GM21529 (cell line): ENCODE measurements around the gene ALK.
A peak's percentile ranks its signal among the peaks of the same experiment; 100 is the strongest.
"Not testable (repeated sequence)": the region's sequence is repeated elsewhere in the genome, so short reads cannot be mapped to it uniquely, and the experiment has no call there.

Source experiments
- ATAC-seq: cut with Tn5 transposase; IDR thresholded peaks from one replicate; pipeline ENCODE4 v1.9.1; 2021; ENCODE audit not compliant: unreplicated experiment

The ALK gene

DNA sequence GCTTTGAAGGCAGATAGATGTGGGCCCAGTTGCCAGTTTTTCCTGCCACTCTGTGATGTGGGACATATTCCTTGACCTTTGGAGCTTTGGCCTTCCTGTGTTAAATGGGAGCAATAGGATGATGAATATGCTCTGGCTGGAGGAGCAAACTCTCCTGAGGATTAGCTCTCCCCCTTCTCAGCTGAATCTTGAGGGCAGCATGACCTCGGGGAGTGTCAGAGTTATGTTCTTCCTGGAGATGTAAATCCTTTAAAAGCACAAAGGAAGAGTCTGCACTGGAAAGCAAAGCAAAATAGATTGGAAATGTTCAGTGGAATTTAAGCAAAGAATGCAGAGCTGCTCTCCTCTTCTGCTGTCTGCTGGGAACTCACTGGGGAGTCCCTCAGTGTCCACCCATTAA, 160.1 kb downstream of the ALK start:
- ATAC-seq = no peak

- ATAC-seq = no peak
These were observed 161.4 kb downstream of the ALK start for GRCh38 chr2:29760008-29760407.

DNA sequence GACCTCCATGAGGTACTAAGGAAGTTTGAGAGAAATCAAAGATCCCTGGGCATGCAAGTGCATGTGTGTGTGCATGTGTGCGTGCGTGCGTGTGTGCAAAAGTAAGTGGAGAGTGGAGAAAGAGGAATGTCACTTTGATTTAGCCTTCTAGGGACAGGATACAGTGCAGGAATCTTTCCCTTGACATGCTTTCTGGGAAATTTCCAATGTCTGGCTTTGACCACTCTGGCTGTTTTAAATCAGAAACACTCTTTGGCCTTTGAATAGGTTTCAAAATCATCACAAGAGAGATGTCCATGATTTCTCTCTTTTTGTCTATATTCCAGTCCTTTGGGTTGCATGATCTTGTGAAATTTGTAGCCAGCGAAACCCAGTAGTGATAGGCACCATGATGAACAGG, 162.0 kb downstream of the ALK start:
- ATAC-seq = no peak

DNA sequence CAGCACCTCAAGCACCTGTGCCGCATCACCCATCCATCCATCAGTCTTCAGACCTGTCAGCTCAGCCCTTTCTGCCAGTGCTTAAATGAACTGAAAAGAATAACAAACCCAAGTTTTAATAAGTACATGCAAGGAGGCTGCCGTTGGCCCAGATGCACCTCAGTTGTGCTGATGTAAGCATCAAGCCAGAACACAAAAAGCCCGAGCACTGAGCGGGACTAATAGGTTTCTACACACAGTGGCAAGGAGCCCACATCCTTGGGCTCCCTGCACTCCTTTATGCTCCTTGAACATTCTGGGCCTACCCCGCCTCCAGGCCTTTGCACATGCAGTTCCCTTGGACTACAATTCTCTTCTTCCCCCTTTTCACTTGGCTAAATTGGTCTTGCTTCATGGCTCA, 165.6 kb downstream of the ALK start:
- ATAC-seq = no peak

DNA sequence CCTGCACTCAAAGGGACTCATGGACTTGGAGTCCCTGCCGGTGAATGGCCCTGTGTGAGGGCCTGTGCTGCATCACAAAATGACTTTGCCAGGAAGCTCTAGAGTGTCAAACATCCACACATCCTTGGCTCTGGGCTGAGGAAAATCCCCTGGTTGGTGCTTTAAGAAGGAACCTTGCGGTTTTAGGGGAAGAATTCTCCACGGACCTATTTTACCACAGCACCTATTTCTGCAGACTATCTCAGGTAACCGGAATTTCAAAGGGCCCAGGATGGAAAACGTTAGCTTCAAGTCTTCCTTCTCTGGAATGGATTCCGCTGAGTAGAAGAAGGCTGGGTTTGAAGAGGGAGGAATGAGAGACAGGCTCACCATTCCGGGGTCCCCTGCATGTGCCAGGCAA, 166.2 kb downstream of the ALK start:
- no peak for ATAC-seq

- no peak for ATAC-seq
These were observed 167.5 kb downstream of the ALK start for GRCh38 chr2:29753671-29754444.

GRCh38 chr2:29751390-29751789, 170.0 kb downstream of the ALK start:
- no peak for ATAC-seq

DNA sequence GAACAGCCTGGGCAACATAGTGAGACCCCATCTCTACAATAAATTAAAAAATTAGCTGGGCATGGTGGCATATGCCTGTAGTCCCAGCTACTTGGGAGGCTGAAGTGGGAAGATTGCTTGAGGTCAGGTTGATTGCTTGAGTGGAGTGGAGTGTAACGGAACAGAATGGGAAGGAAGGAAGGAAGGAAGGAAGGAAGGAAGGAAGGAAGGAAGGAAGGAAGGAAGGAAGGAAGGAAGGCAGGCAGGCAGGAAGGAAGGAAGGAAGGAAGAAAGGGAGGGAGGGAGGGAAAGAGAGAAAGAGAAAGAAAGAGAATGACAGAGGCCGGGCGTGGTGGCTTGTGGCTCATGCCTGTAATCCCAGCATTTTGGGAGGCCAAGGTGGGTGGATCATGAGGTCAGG, 170.9 kb downstream of the ALK start:
- not testable (repeated sequence) for ATAC-seq

- ATAC-seq = no peak
These were observed 171.5 kb downstream of the ALK start for GRCh38 chr2:29749843-29750242.

GRCh38 chr2:29749041-29749440, 172.3 kb downstream of the ALK start:
- ATAC-seq = no peak

- peak; percentile 41 for ATAC-seq
These were observed 173.5 kb downstream of the ALK start for GRCh38 chr2:29747786-29748470.

DNA sequence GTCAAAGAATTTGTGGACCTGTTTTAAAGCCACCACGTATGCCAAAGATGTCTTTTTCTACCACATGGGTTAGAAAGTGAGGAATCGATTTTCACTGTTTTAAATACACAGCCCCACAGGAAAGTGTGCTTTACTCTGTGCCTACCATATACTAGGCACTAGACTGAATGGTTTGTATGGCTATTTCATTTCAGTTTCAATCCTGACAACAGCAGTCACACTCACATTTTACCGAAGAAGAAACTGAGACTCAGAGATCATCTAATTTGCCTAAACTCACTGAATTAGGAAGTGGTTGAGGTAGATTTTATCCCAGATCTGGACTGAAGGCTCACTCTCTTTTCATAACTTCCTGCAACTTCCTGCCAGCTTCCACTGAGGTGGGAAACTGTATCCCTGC, 176.4 kb downstream of the ALK start:
- ATAC-seq = peak; percentile 82

- no peak for ATAC-seq
These were observed 177.9 kb downstream of the ALK start for GRCh38 chr2:29743516-29743915.

DNA sequence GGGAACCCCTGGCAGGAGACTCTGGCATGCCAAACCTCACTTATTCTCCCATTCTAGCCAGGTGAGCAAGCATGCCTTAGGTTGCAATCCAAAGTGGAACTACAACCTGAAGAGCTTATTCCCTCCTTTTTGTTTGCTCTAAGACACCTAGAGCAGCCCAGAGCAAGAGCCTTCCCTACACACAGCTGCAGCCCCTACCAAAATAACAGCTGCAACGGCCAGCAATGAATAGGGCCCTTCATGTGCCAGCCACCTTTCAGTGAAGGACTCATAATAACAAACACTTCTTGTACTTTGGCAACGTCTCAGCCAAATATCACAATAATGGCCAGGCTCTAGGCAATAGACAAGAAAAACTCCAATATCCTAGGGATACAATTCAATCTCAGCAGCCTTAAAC, 178.7 kb downstream of the ALK start:
- ATAC-seq = no peak

DNA sequence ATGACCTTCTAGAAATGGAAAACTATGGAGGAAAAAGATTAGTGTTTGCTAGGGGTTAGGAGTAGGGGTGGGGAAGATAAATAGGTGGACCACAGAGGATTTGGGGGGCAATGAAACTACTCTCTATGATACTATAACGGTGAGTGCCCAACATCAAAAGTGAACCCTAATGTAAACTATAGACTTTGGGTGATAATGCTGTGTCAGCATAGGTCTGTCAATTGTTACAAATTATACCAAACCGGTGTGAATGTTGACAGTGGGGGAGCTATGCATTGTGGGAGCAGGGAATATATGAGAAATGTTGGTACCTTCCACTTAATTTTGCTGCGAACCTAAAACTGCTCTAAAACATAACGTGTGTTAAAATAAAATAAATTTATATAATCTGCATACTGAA, 180.3 kb downstream of the ALK start:
- no peak for ATAC-seq

GRCh38 chr2:29733965-29734364, 187.4 kb downstream of the ALK start:
- no peak for ATAC-seq

- ATAC-seq = no peak
These were observed 188.2 kb downstream of the ALK start for GRCh38 chr2:29733213-29733612.

DNA sequence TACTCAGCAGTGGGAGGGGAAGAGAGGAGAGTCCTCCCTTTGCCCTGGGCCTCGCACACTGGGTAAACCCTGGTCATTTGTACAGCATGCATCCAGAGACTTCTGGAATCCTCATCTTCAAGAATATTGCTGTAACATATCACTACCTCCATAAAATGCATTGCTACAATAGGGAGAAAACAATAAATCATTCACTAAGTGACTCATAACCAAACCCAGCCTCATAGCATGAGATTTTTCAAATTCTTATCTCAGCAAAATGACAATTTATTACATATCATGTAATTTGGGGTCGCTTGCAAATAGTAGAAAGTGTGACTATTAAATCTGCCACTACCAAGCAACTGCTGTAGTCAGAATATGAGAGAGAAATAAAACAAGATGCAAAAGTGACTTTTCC, 189.4 kb downstream of the ALK start:
- ATAC-seq = no peak

DNA sequence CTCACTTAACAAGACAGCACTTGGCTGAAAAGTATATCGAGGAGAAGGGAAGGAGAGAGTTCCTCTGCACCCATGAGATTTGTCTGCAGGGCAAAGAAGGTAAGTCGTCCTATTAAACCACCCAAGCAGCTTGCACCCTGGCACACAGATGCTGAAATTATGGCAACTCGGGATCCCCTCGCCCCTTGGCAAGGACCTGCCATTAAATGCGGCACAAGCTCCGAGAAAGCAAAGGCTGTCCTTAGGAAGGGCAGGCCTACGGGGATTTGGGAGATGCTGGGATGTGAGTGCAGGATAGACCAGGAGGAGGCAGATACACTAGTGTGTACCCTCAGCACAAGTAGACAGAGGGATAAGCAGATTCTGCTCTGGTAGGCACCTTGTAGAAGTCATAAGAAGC, 191.5 kb downstream of the ALK start:
- ATAC-seq = no peak

DNA sequence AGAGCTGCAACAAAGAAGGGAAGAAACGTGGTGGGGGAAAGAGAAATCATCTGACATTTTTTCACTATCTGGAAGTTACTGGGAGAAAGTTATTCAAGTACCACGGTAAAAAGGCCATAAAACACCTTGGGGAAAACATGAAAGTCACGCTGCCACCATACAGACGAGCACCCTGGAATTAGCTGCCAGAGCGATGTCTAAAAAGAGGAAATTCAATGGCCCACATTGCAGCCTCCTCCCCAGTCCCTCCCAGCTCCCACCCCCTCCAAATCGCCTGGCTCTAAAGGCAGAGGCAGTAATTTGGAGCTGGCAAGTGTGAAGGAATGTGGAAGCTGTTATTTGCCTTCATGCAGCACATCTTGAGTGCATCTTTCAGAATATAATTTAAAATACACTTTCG, 192.0 kb downstream of the ALK start:
- ATAC-seq = no peak

DNA sequence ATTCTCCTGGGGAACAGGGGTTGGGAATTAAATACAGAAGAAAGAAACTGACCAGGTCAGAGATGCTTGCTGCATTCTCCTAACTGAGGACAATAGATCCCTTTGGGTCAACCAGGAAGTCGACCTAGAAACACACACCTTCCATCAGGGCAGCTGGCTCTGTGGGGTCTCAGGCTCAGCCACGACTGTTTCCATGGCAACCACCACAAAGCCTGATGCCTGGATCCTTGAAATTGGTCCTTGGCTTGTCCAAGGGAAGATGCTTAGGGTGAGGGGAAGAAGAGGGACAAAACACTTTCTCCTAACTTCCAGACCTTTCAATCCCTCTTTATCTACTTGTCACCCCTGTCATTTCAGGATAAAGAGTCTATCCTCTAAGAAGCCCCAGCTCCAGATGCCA, 194.4 kb downstream of the ALK start:
- no peak for ATAC-seq

DNA sequence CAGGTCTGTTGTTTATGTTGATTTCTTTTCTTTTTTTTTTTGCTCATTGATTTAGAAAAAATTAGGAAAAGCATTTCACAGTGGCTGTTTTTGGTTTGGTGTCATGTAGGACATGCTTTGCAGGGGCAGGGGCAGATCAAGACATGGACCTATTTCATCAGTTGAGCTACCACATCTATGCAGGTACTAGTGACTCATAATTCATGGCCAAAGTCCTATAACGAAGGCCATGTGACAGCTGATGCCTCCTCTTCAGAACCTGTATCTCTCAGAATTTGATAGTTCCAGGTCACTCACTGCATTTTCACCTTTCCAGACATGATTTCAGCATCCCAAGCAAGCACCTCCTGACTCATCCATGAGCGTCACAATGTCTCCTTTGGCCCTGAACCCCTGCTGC, 195.8 kb downstream of the ALK start:
- no peak for ATAC-seq

DNA sequence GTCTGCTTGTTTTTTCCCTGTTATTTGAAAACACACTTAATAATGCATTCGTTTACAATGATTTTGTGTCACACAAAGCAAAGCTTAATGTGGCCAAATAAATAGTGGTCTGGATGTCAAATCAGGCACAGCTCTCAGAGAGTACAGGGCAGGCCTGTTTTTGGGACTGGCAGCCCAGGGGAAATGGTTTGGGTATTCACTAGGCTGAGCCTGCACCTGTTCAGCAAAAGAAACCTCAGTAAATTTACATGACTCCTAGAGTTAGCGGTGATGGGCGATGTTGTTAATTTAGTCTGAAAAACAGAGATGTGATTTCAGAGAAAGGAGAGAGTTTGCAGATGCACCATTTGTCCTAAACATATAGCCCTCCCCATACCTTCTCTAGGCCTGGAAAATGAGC, 197.1 kb downstream of the ALK start:
- no peak for ATAC-seq
